Ovary (tissue), 3 donors: ENCODE measurements around the gene PSEN2.

Source experiments
- CTCF ChIP-seq, 3 donors: fragments of 450-650 bp in 2 of 3; fragments of 200-600 bp in 1 of 3; IDR thresholded peaks; one replicate each; pipeline versions ENCODE4 v1.5.1 to v1.8.0; 2016 to 2022; ENCODE audit warnings: antibody characterized with exemption in 3 of 3, mild to moderate bottlenecking in 1 of 3
- POLR2A ChIP-seq: fragments of 450-650 bp; IDR thresholded peaks from one replicate; pipeline ENCODE4 v1.6.1; 2017; ENCODE audit warnings: antibody characterized with exemption, mild to moderate bottlenecking, moderate library complexity
- donor health status: DM: no; HTN: no; CAD: no.

GRCh38 chr1:226886122-226886901 is 15.9 kb downstream of the PSEN2 start:
- TF ChIP-seq CTCF (IDR thresholded peaks at IDR 0.05) (no peak), POLR2A (no peak)
